Astrocyte (in vitro differentiated cells and primary cell): Measurements from ENCODE around the gene OPCML. TPM values are rescaled to one million over a fixed set of nuclear protein-coding genes. Genes with fewer than 3 reads are reported as not detected.

Source experiments
- DNase-seq: peaks from one replicate; pipeline ENCODE4 v3.0.0-alpha.2; 2010; ENCODE audit warnings: low read depth
- FAIRE-seq: peaks from 2 replicates; lab custom pipeline; 2011; peaks lifted over from hg19 to GRCh38; lab: Jason Lieb, UNC
- H2AFZ ChIP-seq: 2 replicates; pipeline ENCODE4 v1.6.0; 2012; ENCODE audit warnings: low read depth, low read length, inconsistent platforms
- H3K27ac ChIP-seq: 2 replicates; pipeline ENCODE4 v1.5.1; 2011; ENCODE audit warnings: low read depth, low read length, inconsistent platforms
- H3K27me3 ChIP-seq: 2 replicates; pipeline ENCODE4 v1.6.0; 2011; ENCODE audit warnings: low read length, inconsistent platforms; ENCODE audit not compliant: insufficient read depth
- H3K36me3 ChIP-seq: 2 replicates; pipeline ENCODE4 v1.5.1; 2011; ENCODE audit warnings: low read length, inconsistent platforms; ENCODE audit not compliant: insufficient read depth
- H3K4me1 ChIP-seq: 2 replicates; pipeline ENCODE4 v1.5.1; 2011; ENCODE audit warnings: low read length, inconsistent platforms; ENCODE audit not compliant: insufficient read depth
- H3K4me2 ChIP-seq: 2 replicates; pipeline ENCODE4 v1.6.0; 2012; ENCODE audit warnings: low read length, inconsistent platforms
- H3K4me3 ChIP-seq: 2 replicates; pipeline ENCODE4 v1.5.1; 2011; ENCODE audit warnings: low read depth, mild to moderate bottlenecking, low read length, inconsistent platforms; ENCODE audit not compliant: insufficient read depth
- H3K79me2 ChIP-seq: 2 replicates; pipeline ENCODE4 v1.6.0; 2012; ENCODE audit warnings: mild to moderate bottlenecking, low read length, inconsistent platforms; ENCODE audit not compliant: insufficient read depth
- H3K9ac ChIP-seq: 2 replicates; pipeline ENCODE4 v1.6.0; 2012; ENCODE audit warnings: mild to moderate bottlenecking, low read length, inconsistent platforms
- H3K9me3 ChIP-seq: 2 replicates; pipeline ENCODE4 v1.5.1; 2012; ENCODE audit warnings: low read depth, mild to moderate bottlenecking, low read length, inconsistent platforms; ENCODE audit not compliant: insufficient read depth
- H4K20me1 ChIP-seq: 2 replicates; pipeline ENCODE4 v1.6.0; 2012; ENCODE audit warnings: low read length, inconsistent platforms; ENCODE audit not compliant: insufficient read depth
- H3K27ac Mint-ChIP-seq: one replicate; pipeline ENCODE4 v1.8.0; 2021; ENCODE audit warnings: mild to moderate bottlenecking, mixed read lengths; ENCODE audit not compliant: unreplicated experiment
- H3K27me3 Mint-ChIP-seq: one replicate; pipeline ENCODE4 v1.8.0; 2021; ENCODE audit warnings: low read depth, mixed read lengths; ENCODE audit not compliant: unreplicated experiment
- H3K36me3 Mint-ChIP-seq: one replicate; pipeline ENCODE4 v1.8.0; 2021; ENCODE audit warnings: low read depth, mixed read lengths; ENCODE audit not compliant: unreplicated experiment
- H3K4me1 Mint-ChIP-seq: one replicate; pipeline ENCODE4 v1.8.0; 2021; ENCODE audit warnings: low read depth, mixed read lengths; ENCODE audit not compliant: unreplicated experiment
- H3K4me3 Mint-ChIP-seq: one replicate; pipeline ENCODE4 v1.8.0; 2021; ENCODE audit warnings: mild to moderate bottlenecking, moderate library complexity, mixed read lengths; ENCODE audit not compliant: unreplicated experiment
- H3K9me3 Mint-ChIP-seq: one replicate; pipeline ENCODE4 v1.8.0; 2021; ENCODE audit warnings: mild to moderate bottlenecking, mixed read lengths; ENCODE audit not compliant: unreplicated experiment
- EZH2 ChIP-seq: IDR thresholded peaks from 2 replicates; pipeline ENCODE4 v1.6.1; 2012; ENCODE audit warnings: mild to moderate bottlenecking, low read length, inconsistent platforms; ENCODE audit not compliant: insufficient read depth
- total RNA-seq: library from RNA; stranded (reverse); gene quantifications from 2 replicates; pipeline ENCODE4 v1.2.1, GENCODE V29; 2021
- TF ChIP-seq, protein P1 (sequence below): IDR thresholded peaks from 2 replicates; pipeline ENCODE4 v1.5.1; 2011; ENCODE audit warnings: low read depth, mild to moderate bottlenecking, inconsistent platforms, low read length, moderate library complexity; ENCODE audit not compliant: insufficient read depth

OPCML gene
- total RNA-seq, 1 donor from 2014 or later, result 7.9 TPM

- Histone ChIP-seq H3K27ac (no peak overlapping the region), H3K4me2 (no peak overlapping the region), H3K36me3 (no peaks in the 10 kb centered on the region), H3K27me3 (no peaks in the 10 kb centered on the region), H3K9me3 (no peaks in the 10 kb centered on the region), H3K9ac (no peak overlapping the region), H2AFZ (no peak overlapping the region), H3K4me3 (no peak overlapping the region), H3K79me2 (no peaks in the 10 kb centered on the region), H4K20me1 (no peaks in the 10 kb centered on the region), H3K4me1 (no peaks in the 10 kb centered on the region)
- H3K4me3 Mint-ChIP-seq, result no peak overlapping the region
- peaks cover 2% of the 10 kb centered on the region for H3K9me3 Mint-ChIP-seq
- H3K36me3 Mint-ChIP-seq, result no peaks in the 10 kb centered on the region
- FAIRE-seq, result no peak
- TF ChIP-seq EZH2, result no peak
- TF ChIP-seq, protein P1, sequence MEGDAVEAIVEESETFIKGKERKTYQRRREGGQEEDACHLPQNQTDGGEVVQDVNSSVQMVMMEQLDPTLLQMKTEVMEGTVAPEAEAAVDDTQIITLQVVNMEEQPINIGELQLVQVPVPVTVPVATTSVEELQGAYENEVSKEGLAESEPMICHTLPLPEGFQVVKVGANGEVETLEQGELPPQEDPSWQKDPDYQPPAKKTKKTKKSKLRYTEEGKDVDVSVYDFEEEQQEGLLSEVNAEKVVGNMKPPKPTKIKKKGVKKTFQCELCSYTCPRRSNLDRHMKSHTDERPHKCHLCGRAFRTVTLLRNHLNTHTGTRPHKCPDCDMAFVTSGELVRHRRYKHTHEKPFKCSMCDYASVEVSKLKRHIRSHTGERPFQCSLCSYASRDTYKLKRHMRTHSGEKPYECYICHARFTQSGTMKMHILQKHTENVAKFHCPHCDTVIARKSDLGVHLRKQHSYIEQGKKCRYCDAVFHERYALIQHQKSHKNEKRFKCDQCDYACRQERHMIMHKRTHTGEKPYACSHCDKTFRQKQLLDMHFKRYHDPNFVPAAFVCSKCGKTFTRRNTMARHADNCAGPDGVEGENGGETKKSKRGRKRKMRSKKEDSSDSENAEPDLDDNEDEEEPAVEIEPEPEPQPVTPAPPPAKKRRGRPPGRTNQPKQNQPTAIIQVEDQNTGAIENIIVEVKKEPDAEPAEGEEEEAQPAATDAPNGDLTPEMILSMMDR, result no peak
- no peak for DNase-seq
- H3K27me3 Mint-ChIP-seq, result peaks cover 21% of the 10 kb centered on the region
- H3K4me1 Mint-ChIP-seq, result peaks cover 4% of the 10 kb centered on the region
- no peak overlapping the region for H3K27ac Mint-ChIP-seq
Measured at GRCh38 chr11:133516845-133517244, 15.5 kb downstream of the OPCML start.

DNA sequence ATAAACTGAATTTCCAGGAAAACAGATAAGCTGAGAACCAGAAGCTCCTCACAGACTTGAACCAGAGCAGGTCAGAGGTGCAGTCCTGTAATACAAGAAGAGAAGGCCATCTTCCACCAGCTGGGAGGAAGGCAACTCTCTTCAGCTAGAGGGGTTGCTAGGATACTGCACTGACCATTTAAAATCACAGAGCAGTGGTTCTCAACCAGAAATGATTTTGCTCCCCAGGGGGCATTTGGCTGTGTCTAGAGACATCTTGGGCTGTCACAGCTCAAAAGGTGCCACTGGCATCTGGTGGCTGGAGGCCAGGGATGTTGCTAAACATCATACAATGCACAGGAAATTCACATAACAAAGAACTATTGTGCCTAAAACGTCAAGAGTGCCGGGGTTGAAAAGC is 17.2 kb downstream of the OPCML start:
- H3K27me3 Mint-ChIP-seq, result peaks cover 32% of the 10 kb centered on the region
- H3K4me1 ChIP-seq, result no peaks in the 10 kb centered on the region
- DNase-seq, result no peak
- H3K9ac ChIP-seq, result no peak overlapping the region
- no peak overlapping the region for H3K4me3 ChIP-seq
- H3K9me3 ChIP-seq, result no peaks in the 10 kb centered on the region
- peaks cover 2% of the 10 kb centered on the region for H3K9me3 Mint-ChIP-seq
- H3K4me1 Mint-ChIP-seq, result peaks cover 4% of the 10 kb centered on the region
- H3K27ac ChIP-seq, result no peak overlapping the region
- H3K36me3 Mint-ChIP-seq, result no peaks in the 10 kb centered on the region
- H3K27ac Mint-ChIP-seq, result no peak overlapping the region
- no peaks in the 10 kb centered on the region for H3K36me3 ChIP-seq
- H3K27me3 ChIP-seq, result no peaks in the 10 kb centered on the region
- no peak overlapping the region for H3K4me3 Mint-ChIP-seq
- TF ChIP-seq EZH2, result no peak
- FAIRE-seq, result no peak
- no peak overlapping the region for H3K4me2 ChIP-seq
- no peak overlapping the region for H2AFZ ChIP-seq
- H3K79me2 ChIP-seq, result no peaks in the 10 kb centered on the region
- no peaks in the 10 kb centered on the region for H4K20me1 ChIP-seq

- no peak overlapping the region for H3K4me3 Mint-ChIP-seq
Measured at GRCh38 chr11:133509924-133510697, 22.2 kb downstream of the OPCML start.

More at GRCh38 chr11:133509924-133510697, 22.2 kb downstream of the OPCML start:
- Histone ChIP-seq H4K20me1 (no peaks in the 10 kb centered on the region), H3K27ac (no peak overlapping the region), H3K9me3 (no peaks in the 10 kb centered on the region), H3K4me2 (no peak overlapping the region), H3K4me3 (no peak overlapping the region), H3K4me1 (no peaks in the 10 kb centered on the region), H3K9ac (no peak overlapping the region), H3K36me3 (no peaks in the 10 kb centered on the region), H3K27me3 (no peaks in the 10 kb centered on the region), H2AFZ (no peak overlapping the region), H3K79me2 (no peaks in the 10 kb centered on the region)
- H3K4me1 Mint-ChIP-seq, result no peaks in the 10 kb centered on the region
- peaks cover 4% of the 10 kb centered on the region for H3K9me3 Mint-ChIP-seq
- TF ChIP-seq, protein P1, result no peak
- TF ChIP-seq EZH2, result no peak
- H3K27ac Mint-ChIP-seq, result no peak overlapping the region
- FAIRE-seq (no peak), DNase-seq (no peak)
- no peaks in the 10 kb centered on the region for H3K36me3 Mint-ChIP-seq
- peaks cover 40% of the 10 kb centered on the region for H3K27me3 Mint-ChIP-seq
